Astrocyte (in vitro differentiated cells and primary cell): ENCODE results near the gene MEIOB. TPM values are rescaled to one million over a fixed set of nuclear protein-coding genes. Genes with fewer than 3 reads are reported as not detected.
"Not testable (repeated sequence)": the region's sequence is repeated elsewhere in the genome, so short reads cannot be mapped to it uniquely, and the experiment has no call there.

ENCODE experiments used
- DNase-seq: peaks from one replicate; pipeline ENCODE4 v3.0.0-alpha.2; 2010; ENCODE audit warnings: low read depth
- FAIRE-seq: peaks from 2 replicates; lab custom pipeline; 2011; peaks lifted over from hg19 to GRCh38; lab: Jason Lieb, UNC
- H2AFZ ChIP-seq: 2 replicates; pipeline ENCODE4 v1.6.0; 2012; ENCODE audit warnings: low read depth, low read length, inconsistent platforms
- H3K27ac ChIP-seq: 2 replicates; pipeline ENCODE4 v1.5.1; 2011; ENCODE audit warnings: low read depth, low read length, inconsistent platforms
- H3K27me3 ChIP-seq: 2 replicates; pipeline ENCODE4 v1.6.0; 2011; ENCODE audit warnings: low read length, inconsistent platforms; ENCODE audit not compliant: insufficient read depth
- H3K36me3 ChIP-seq: 2 replicates; pipeline ENCODE4 v1.5.1; 2011; ENCODE audit warnings: low read length, inconsistent platforms; ENCODE audit not compliant: insufficient read depth
- H3K4me1 ChIP-seq: 2 replicates; pipeline ENCODE4 v1.5.1; 2011; ENCODE audit warnings: low read length, inconsistent platforms; ENCODE audit not compliant: insufficient read depth
- H3K4me2 ChIP-seq: 2 replicates; pipeline ENCODE4 v1.6.0; 2012; ENCODE audit warnings: low read length, inconsistent platforms
- H3K4me3 ChIP-seq: 2 replicates; pipeline ENCODE4 v1.5.1; 2011; ENCODE audit warnings: low read depth, mild to moderate bottlenecking, low read length, inconsistent platforms; ENCODE audit not compliant: insufficient read depth
- H3K79me2 ChIP-seq: 2 replicates; pipeline ENCODE4 v1.6.0; 2012; ENCODE audit warnings: mild to moderate bottlenecking, low read length, inconsistent platforms; ENCODE audit not compliant: insufficient read depth
- H3K9ac ChIP-seq: 2 replicates; pipeline ENCODE4 v1.6.0; 2012; ENCODE audit warnings: mild to moderate bottlenecking, low read length, inconsistent platforms
- H3K9me3 ChIP-seq: 2 replicates; pipeline ENCODE4 v1.5.1; 2012; ENCODE audit warnings: low read depth, mild to moderate bottlenecking, low read length, inconsistent platforms; ENCODE audit not compliant: insufficient read depth
- H4K20me1 ChIP-seq: 2 replicates; pipeline ENCODE4 v1.6.0; 2012; ENCODE audit warnings: low read length, inconsistent platforms; ENCODE audit not compliant: insufficient read depth
- H3K27ac Mint-ChIP-seq: one replicate; pipeline ENCODE4 v1.8.0; 2021; ENCODE audit warnings: mild to moderate bottlenecking, mixed read lengths; ENCODE audit not compliant: unreplicated experiment
- H3K27me3 Mint-ChIP-seq: one replicate; pipeline ENCODE4 v1.8.0; 2021; ENCODE audit warnings: low read depth, mixed read lengths; ENCODE audit not compliant: unreplicated experiment
- H3K36me3 Mint-ChIP-seq: one replicate; pipeline ENCODE4 v1.8.0; 2021; ENCODE audit warnings: low read depth, mixed read lengths; ENCODE audit not compliant: unreplicated experiment
- H3K4me1 Mint-ChIP-seq: one replicate; pipeline ENCODE4 v1.8.0; 2021; ENCODE audit warnings: low read depth, mixed read lengths; ENCODE audit not compliant: unreplicated experiment
- H3K4me3 Mint-ChIP-seq: one replicate; pipeline ENCODE4 v1.8.0; 2021; ENCODE audit warnings: mild to moderate bottlenecking, moderate library complexity, mixed read lengths; ENCODE audit not compliant: unreplicated experiment
- H3K9me3 Mint-ChIP-seq: one replicate; pipeline ENCODE4 v1.8.0; 2021; ENCODE audit warnings: mild to moderate bottlenecking, mixed read lengths; ENCODE audit not compliant: unreplicated experiment
- EZH2 ChIP-seq: IDR thresholded peaks from 2 replicates; pipeline ENCODE4 v1.6.1; 2012; ENCODE audit warnings: mild to moderate bottlenecking, low read length, inconsistent platforms; ENCODE audit not compliant: insufficient read depth
- total RNA-seq: library from RNA; stranded (reverse); gene quantifications from 2 replicates; pipeline ENCODE4 v1.2.1, GENCODE V29; 2021
- TF ChIP-seq, protein P1 (sequence below): IDR thresholded peaks from 2 replicates; pipeline ENCODE4 v1.5.1; 2011; ENCODE audit warnings: low read depth, mild to moderate bottlenecking, inconsistent platforms, low read length, moderate library complexity; ENCODE audit not compliant: insufficient read depth

Gene MEIOB
- total RNA-seq, 1 donor from 2014 or later: 0.16 TPM

DNA sequence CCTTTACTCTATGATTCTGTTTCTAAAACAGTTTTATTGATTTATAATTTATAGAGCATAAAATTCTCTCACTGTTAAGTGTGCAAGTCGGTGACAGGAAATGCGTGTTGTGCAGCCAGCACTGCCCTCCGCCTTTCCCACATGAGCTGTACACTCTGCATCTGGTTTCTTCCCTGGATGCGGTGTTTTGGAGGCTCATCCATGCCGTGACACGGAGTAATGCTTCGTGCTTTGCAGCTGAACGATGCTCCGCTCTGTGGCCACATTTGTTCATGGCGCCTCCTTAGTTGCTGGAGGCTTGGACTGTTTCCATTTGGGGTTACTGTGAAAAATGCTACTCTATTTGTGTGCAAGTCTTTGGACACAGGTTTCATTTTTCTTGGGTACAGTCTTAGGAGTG is 71.3 kb downstream of the MEIOB start:
- TF ChIP-seq, protein P1, sequence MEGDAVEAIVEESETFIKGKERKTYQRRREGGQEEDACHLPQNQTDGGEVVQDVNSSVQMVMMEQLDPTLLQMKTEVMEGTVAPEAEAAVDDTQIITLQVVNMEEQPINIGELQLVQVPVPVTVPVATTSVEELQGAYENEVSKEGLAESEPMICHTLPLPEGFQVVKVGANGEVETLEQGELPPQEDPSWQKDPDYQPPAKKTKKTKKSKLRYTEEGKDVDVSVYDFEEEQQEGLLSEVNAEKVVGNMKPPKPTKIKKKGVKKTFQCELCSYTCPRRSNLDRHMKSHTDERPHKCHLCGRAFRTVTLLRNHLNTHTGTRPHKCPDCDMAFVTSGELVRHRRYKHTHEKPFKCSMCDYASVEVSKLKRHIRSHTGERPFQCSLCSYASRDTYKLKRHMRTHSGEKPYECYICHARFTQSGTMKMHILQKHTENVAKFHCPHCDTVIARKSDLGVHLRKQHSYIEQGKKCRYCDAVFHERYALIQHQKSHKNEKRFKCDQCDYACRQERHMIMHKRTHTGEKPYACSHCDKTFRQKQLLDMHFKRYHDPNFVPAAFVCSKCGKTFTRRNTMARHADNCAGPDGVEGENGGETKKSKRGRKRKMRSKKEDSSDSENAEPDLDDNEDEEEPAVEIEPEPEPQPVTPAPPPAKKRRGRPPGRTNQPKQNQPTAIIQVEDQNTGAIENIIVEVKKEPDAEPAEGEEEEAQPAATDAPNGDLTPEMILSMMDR: no peak
- TF ChIP-seq EZH2: no peak

DNA sequence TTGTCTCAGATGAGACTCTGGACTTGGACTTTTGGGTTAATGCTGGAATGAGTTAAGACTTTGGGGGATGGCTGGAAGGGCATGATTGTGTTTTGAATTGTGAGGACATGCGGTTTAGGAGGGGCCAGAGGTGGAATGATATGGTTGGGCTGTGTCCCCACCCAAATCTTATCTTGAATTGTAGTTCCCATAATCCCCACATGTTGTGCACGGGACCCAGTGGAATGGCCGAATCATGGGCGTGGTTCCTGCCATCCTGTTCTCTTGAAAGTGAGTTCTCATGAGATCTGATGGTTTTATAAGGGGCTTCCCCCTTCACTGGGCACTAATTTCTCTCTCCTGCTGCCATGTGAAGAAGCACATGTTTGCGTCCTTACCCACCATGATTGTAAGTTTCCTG is 72.7 kb downstream of the MEIOB start:
- not testable (repeated sequence) for DNase-seq, H3K9me3 ChIP-seq, H3K4me1 Mint-ChIP-seq, H2AFZ ChIP-seq, H3K27me3 Mint-ChIP-seq, H3K36me3 ChIP-seq, FAIRE-seq, H3K4me3 Mint-ChIP-seq, H3K4me1 ChIP-seq, H3K27ac ChIP-seq, H3K4me2 ChIP-seq, H3K9ac ChIP-seq, H3K4me3 ChIP-seq, H3K79me2 ChIP-seq, H4K20me1 ChIP-seq, H3K27ac Mint-ChIP-seq, H3K27me3 ChIP-seq
- Mint-ChIP-seq H3K36me3 (peaks cover 32% of the 10 kb centered on the region), H3K9me3 (peaks cover 27% of the 10 kb centered on the region)

More for the DNA sequence above, 71.3 kb downstream of the MEIOB start:
- H3K27ac ChIP-seq: no peak overlapping the region
- no peak overlapping the region for H3K4me2 ChIP-seq
- DNase-seq: no peak
- no peak overlapping the region for H2AFZ ChIP-seq
- no peaks in the 10 kb centered on the region for H3K79me2 ChIP-seq
- no peak overlapping the region for H3K4me3 ChIP-seq
- H3K27me3 ChIP-seq: no peaks in the 10 kb centered on the region
- Mint-ChIP-seq H3K27me3 (no peaks in the 10 kb centered on the region), H3K36me3 (peaks cover 33% of the 10 kb centered on the region), H3K4me1 (no peaks in the 10 kb centered on the region), H3K4me3 (no peak overlapping the region), H3K9me3 (peaks cover 27% of the 10 kb centered on the region), H3K27ac (no peak overlapping the region)
- no peak for FAIRE-seq
- H3K9me3 ChIP-seq: peaks cover 4% of the 10 kb centered on the region
- no peak overlapping the region for H3K9ac ChIP-seq
- no peaks in the 10 kb centered on the region for H3K4me1 ChIP-seq
- no peaks in the 10 kb centered on the region for H3K36me3 ChIP-seq
- H4K20me1 ChIP-seq: no peaks in the 10 kb centered on the region

DNA sequence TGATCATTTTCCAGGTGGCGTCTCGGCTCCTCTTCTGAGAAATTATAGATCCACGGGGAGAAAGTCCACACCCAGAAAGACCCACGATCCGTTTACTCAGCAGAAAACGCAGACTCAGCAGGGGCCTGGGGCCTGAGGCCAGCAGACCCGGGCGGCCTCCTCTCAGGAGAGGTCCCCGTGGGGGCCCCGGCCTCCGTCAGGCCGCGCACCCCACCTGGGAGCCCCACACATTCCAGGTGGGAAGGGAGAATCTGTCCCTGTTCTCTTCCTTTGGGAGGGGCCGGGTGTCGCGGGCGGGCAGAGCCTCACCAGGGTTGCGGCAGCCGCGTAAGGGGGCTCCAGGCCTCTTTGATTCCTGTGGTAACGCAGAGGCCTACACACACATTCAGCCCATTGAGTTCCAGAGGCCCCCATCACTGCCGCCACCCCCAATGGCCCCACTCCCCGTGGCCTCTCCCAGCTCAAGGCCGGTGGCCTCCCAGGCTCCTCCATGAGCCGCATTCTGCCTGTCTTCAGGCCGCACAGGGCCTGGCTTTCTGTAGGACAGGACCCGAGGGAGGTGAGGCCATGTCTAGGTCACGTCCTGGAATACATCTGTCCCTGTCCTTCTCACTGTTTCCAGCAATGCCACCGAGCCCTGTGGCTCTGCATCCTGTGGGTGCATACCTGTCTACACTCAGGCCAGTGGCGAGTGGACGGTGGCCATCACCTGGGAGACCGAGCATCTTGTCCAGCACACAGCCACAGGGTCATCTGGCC is 76.9 kb downstream of the MEIOB start:
- FAIRE-seq (no peak), DNase-seq (no peak)
- no peak for TF ChIP-seq EZH2
- TF ChIP-seq, protein P1: no peak
- Histone ChIP-seq H3K9me3 (peaks cover 4% of the 10 kb centered on the region), H3K4me3 (no peak overlapping the region), H3K4me2 (no peak overlapping the region), H3K79me2 (no peaks in the 10 kb centered on the region), H3K27me3 (no peaks in the 10 kb centered on the region), H2AFZ (no peak overlapping the region), H4K20me1 (no peaks in the 10 kb centered on the region), H3K4me1 (no peaks in the 10 kb centered on the region), H3K27ac (no peak overlapping the region), H3K36me3 (no peaks in the 10 kb centered on the region), H3K9ac (no peak overlapping the region)
- Mint-ChIP-seq H3K36me3 (peaks cover 21% of the 10 kb centered on the region), H3K27me3 (no peaks in the 10 kb centered on the region), H3K27ac (no peak overlapping the region), H3K9me3 (peaks cover 18% of the 10 kb centered on the region), H3K4me1 (no peaks in the 10 kb centered on the region), H3K4me3 (no peak overlapping the region)
